Keratinocyte (primary cell): ENCODE measurements around the gene KRT8. TPM values are rescaled to one million over a fixed set of nuclear protein-coding genes. Genes with fewer than 3 reads are reported as not detected.

Experiments
- DNase-seq: peaks from one replicate; pipeline ENCODE4 v3.0.0-alpha.2; 2011; ENCODE audit warnings: low read depth, missing footprints, low spot score
- FAIRE-seq: peaks from 2 replicates; lab custom pipeline; 2011; peaks lifted over from hg19 to GRCh38; lab: Jason Lieb, UNC
- H2AFZ ChIP-seq: 2 replicates; pipeline ENCODE4 v1.6.0; 2012; ENCODE audit warnings: low read length, control low read depth, inconsistent platforms; ENCODE audit not compliant: control insufficient read depth
- H3K27ac ChIP-seq: 2 replicates; pipeline ENCODE4 v1.5.1; 2011; ENCODE audit warnings: low read length; ENCODE audit not compliant: control insufficient read depth, insufficient read depth
- H3K27me3 ChIP-seq: 3 replicates; pipeline ENCODE4 v1.6.0; 2011; ENCODE audit warnings: low read length; ENCODE audit not compliant: control insufficient read depth, insufficient read depth; ENCODE audit errors: extremely low read depth
- H3K36me3 ChIP-seq, 2 experiments: 2 replicates in 1 of 2; 3 replicates in 1 of 2; pipeline ENCODE4 v1.5.1; 2011; ENCODE audit warnings: low read length in 2 of 2, mild to moderate bottlenecking in 1 of 2; ENCODE audit not compliant: control insufficient read depth in 2 of 2, insufficient read depth in 2 of 2; ENCODE audit errors: extremely low read depth in 1 of 2
- H3K4me1 ChIP-seq: 3 replicates; pipeline ENCODE4 v1.5.1; 2011; ENCODE audit warnings: low read length; ENCODE audit not compliant: control insufficient read depth, insufficient read depth; ENCODE audit errors: extremely low read depth
- H3K4me2 ChIP-seq: 3 replicates; pipeline ENCODE4 v1.6.0; 2011; ENCODE audit warnings: low read depth, low read length; ENCODE audit not compliant: control insufficient read depth, insufficient read depth; ENCODE audit errors: extremely low read depth
- H3K4me3 ChIP-seq, 3 experiments: fragments of 200-600 bp in 1 of 3; sonication (generic) in 1 of 3; 2 replicates in 2 of 3; 3 replicates in 1 of 3; pipeline ENCODE4 v1.5.1; 2011 to 2016; ENCODE audit warnings: low read length in 3 of 3, mild to moderate bottlenecking in 3 of 3, control low read depth in 2 of 3, inconsistent platforms in 1 of 3, low read depth in 1 of 3, mixed read lengths in 1 of 3, mixed run types in 1 of 3, moderate library complexity in 1 of 3; ENCODE audit not compliant: control insufficient read depth in 2 of 3, insufficient read depth in 2 of 3; ENCODE audit errors: extremely low read depth in 1 of 3
- H3K79me2 ChIP-seq: 2 replicates; pipeline ENCODE4 v1.6.0; 2012; ENCODE audit warnings: low read length; ENCODE audit not compliant: control insufficient read depth, insufficient read depth
- H3K9ac ChIP-seq: 3 replicates; pipeline ENCODE4 v1.6.0; 2011; ENCODE audit warnings: low read length; ENCODE audit not compliant: control insufficient read depth, insufficient read depth; ENCODE audit errors: extremely low read depth
- H3K9me1 ChIP-seq: 3 replicates; pipeline ENCODE4 v1.6.0; 2011; ENCODE audit warnings: low read length; ENCODE audit not compliant: control insufficient read depth, insufficient read depth; ENCODE audit errors: extremely low read depth
- H3K9me3 ChIP-seq: 2 replicates; pipeline ENCODE4 v1.5.1; 2012; ENCODE audit warnings: low read depth, low read length; ENCODE audit not compliant: control insufficient read depth
- H4K20me1 ChIP-seq: 3 replicates; pipeline ENCODE4 v1.6.0; 2011; ENCODE audit warnings: low read length; ENCODE audit not compliant: control insufficient read depth, insufficient read depth; ENCODE audit errors: extremely low read depth
- CTCF ChIP-seq, 3 experiments: IDR thresholded peaks in 1 of 3; conservative IDR thresholded peaks in 1 of 3; optimal IDR thresholded peaks in 1 of 3; 2 replicates in 2 of 3; 3 replicates in 1 of 3; pipeline versions ENCODE3 to v1.5.1; 2011; ENCODE audit warnings: low read length in 3 of 3, mild to moderate bottlenecking in 3 of 3, moderate library complexity in 2 of 3, control low read depth in 1 of 3, inconsistent platforms in 1 of 3; ENCODE audit not compliant: insufficient read depth in 2 of 3; ENCODE audit errors: extremely low read depth in 1 of 3
- EZH2 ChIP-seq: IDR thresholded peaks from one replicate; pipeline ENCODE4 v1.6.1; 2012; ENCODE audit warnings: inconsistent platforms, mild to moderate bottlenecking, low read length, moderate library complexity
- dilution Hi-C: fragments of 300-500 bp; cut with MboI; formaldehyde crosslinking; loops from one replicate; pipeline ENCODE4 v1.7.0; 2020; ENCODE audit warnings: low sequenced_read_pairs; ENCODE audit not compliant: extremely low pct_ligation_motif_present
- polyA plus RNA-seq, 5 experiments: library from polyadenylated mRNA; depleted of rRNA in 3 of 5; stranded (reverse) in 3 of 5; stranded (forward) in 1 of 5; unstranded in 1 of 5; fragments of >200 nt; gene quantifications; 1 replicate in 1 of 5; 2 replicates in 3 of 5; 3 replicates in 1 of 5; pipeline versions ENCODE4 v1.2.1 to v1.2.3, GENCODE V29; 2011 to 2012; ENCODE audit warnings: missing spikeins in 2 of 5, low read depth in 1 of 5, low replicate concordance in 1 of 5

Gene KRT8
- polyA plus RNA-seq, 1 donor (not counting 4 experiments of a cell fraction or from before 2014, with no cell fraction given) = 151 TPM

- Histone ChIP-seq H3K9me3 (no peaks in the 10 kb centered on the region), H3K9ac (peak overlapping the region; percentile 66), H3K4me1 (peaks cover 40% of the 10 kb centered on the region), H3K27me3 (peaks cover 3% of the 10 kb centered on the region), H4K20me1 (no peaks in the 10 kb centered on the region), H3K36me3 (peaks cover 9 to 24% of the 10 kb centered on the region in 2 experiments), H3K4me3 (peak overlapping the region; percentile 56 to 74 (median 64)), H3K27ac (peak overlapping the region; percentile 24), H3K79me2 (no peaks in the 10 kb centered on the region), H2AFZ (no peak overlapping the region), H3K4me2 (peak overlapping the region; percentile 63), H3K9me1 (peaks cover 2% of the 10 kb centered on the region)
- TF ChIP-seq EZH2 (no peak), CTCF (optimal IDR thresholded peaks at IDR 0.05 in 1 of 3, IDR thresholded peaks at IDR 0.05 in 1 of 3, conservative IDR thresholded peaks at IDR 0.05 in 1 of 3; ENCODE audit: extremely low read depth in 1 of 3, insufficient read depth in 2 of 3, low read length in 3 of 3) (no peak)
- FAIRE-seq (no peak), DNase-seq (no peak)
- dilution Hi-C loops = no loop called here
These were observed 894 bp downstream of the KRT8 start for GRCh38 chr12:52903855-52904508.

GRCh38 chr12:52903285-52903854 lies 1.5 kb downstream of the KRT8 start:
- peak overlapping the region; percentile 82 for H3K4me2 ChIP-seq

More at GRCh38 chr12:52903285-52903854, 1.5 kb downstream of the KRT8 start:
- Histone ChIP-seq H3K9ac (peak overlapping the region; percentile 57), H3K36me3 (peaks cover 9 to 25% of the 10 kb centered on the region in 2 experiments), H3K4me1 (peaks cover 34% of the 10 kb centered on the region), H3K27ac (no peak overlapping the region), H3K27me3 (peaks cover 3% of the 10 kb centered on the region), H3K9me3 (no peaks in the 10 kb centered on the region), H3K9me1 (peaks cover 2% of the 10 kb centered on the region), H2AFZ (peak overlapping the region; percentile 25), H3K79me2 (no peaks in the 10 kb centered on the region), H4K20me1 (no peaks in the 10 kb centered on the region), H3K4me3 (peak overlapping the region; percentile 56 to 69 (median 65))
- DNase-seq = no peak
- no peak for FAIRE-seq
- dilution Hi-C loops = no loop called here
- TF ChIP-seq CTCF (optimal IDR thresholded peaks at IDR 0.05 in 1 of 3, IDR thresholded peaks at IDR 0.05 in 1 of 3, conservative IDR thresholded peaks at IDR 0.05 in 1 of 3; ENCODE audit: extremely low read depth in 1 of 3, insufficient read depth in 2 of 3, low read length in 3 of 3) (no peak), EZH2 (no peak)
